ENCODE results near the gene SLC30A5.

SLC30A5 gene

GRCh38 chr5:69167929-69168328 lies 74.1 kb downstream of the SLC30A5 start:
- no peak for DNase-seq

- DNase-seq, result no peak
Measured at GRCh38 chr5:69170495-69170894, 76.7 kb downstream of the SLC30A5 start.

- no peak for DNase-seq
Measured at GRCh38 chr5:69170969-69171368, 77.2 kb downstream of the SLC30A5 start.

All from AML-193 (cell line).